ENCODE measurements around the gene SINHCAF.

GRCh38 chr12:31280183-31280582, 45.8 kb downstream of the SINHCAF start:
- TF ChIP-seq NANOG (IDR thresholded peaks at IDR 0.05; ENCODE audit: insufficient read depth, low read depth, low read length, poor library complexity, severe bottlenecking) (no peak), POLR2A (IDR thresholded peaks at IDR 0.05; ENCODE audit: control extremely low read depth in 1 of 2, low read depth in 2 of 2, low read length in 2 of 2) (no peak), SUZ12 (IDR thresholded peaks at IDR 0.05; ENCODE audit: low read length) (no peak), EZH2 (IDR thresholded peaks at IDR 0.05; ENCODE audit: low read depth, low read length, severe bottlenecking) (no peak), CREB1 (IDR thresholded peaks at IDR 0.05) (no peak), JUND (IDR thresholded peaks at IDR 0.05; ENCODE audit: low read length) (no peak), CTCF (IDR thresholded peaks at IDR 0.05; ENCODE audit: control extremely low read depth in 1 of 3, insufficient read depth in 1 of 3, low read depth in 1 of 3, low read length in 3 of 3) (no peak), RXRA (IDR thresholded peaks at IDR 0.05; ENCODE audit: insufficient read depth, low read depth, low read length) (no peak), MAX (IDR thresholded peaks at IDR 0.05) (no peak), FOSL1 (IDR thresholded peaks at IDR 0.05; ENCODE audit: insufficient read depth, low read depth, low read length) (no peak), ATF3 (IDR thresholded peaks at IDR 0.05; ENCODE audit: insufficient read depth, low read depth, low read length) (no peak)
